Measurements from ENCODE around the gene FOXL2NB. TPM values are rescaled to one million over a fixed set of nuclear protein-coding genes. Genes with fewer than 3 reads are reported as not detected.
A peak's percentile ranks its signal among the peaks of the same experiment; 100 is the strongest.

FOXL2NB gene
- total RNA-seq (2022): 2.0 and 2.2 TPM in 2 replicates
- Bru-seq, nascent RNA: percentile 43 among the genes with signal in this experiment
- percentile 46 among the genes with signal in this experiment for BruChase-seq, experiment 1, labeled RNA remaining after a 2-hour chase
- percentile 48 among the genes with signal in this experiment for BruChase-seq, experiment 2, labeled RNA remaining after a 6-hour chase
- long read RNA-seq: 0 reads

- ChIA-PET POLR2A (interaction anchor here (0.6 to 1.0 kb wide), 4 partner anchors 11 to 848 kb away, joined by 3 to 13 read pairs (median 4); no protein-coding TSS in a partner anchor), CTCF (interaction anchor here (0.5 to 2.2 kb wide), 4 partner anchors 11 to 1143 kb away, joined by 3 to 20 read pairs (median 10); no protein-coding TSS in a partner anchor)
- intact Hi-C loops (cut with micrococcal nuclease; ENCODE audit: unreplicated experiment): loop anchor here (5.0 kb wide), 1 partner anchor 395 kb away; the partner anchor contains the start of gene MRPS22
- TF ChIP-seq CTCF (IDR thresholded peaks at IDR 0.05; ENCODE audit: insufficient read depth in 1 of 2, low read depth in 1 of 2, low read length in 1 of 2, severe bottlenecking in 1 of 2, unreplicated experiment in 1 of 2): no peak
- TSS peak; percentile 54 for BruUV-seq (replicated peaks)
- DNase-seq: peak; percentile 61 to 71
- Histone ChIP-seq H3K4me1 (peaks cover 5% of the 10 kb centered on the region), H3K4me3 (ENCODE audit: low read depth, low read length) (peak within 1 kb of the TSS; percentile 53), H3K27me3 (replicated peaks; ENCODE audit: control insufficient read depth, insufficient read depth, low read length) (peaks cover 1% of the 10 kb centered on the region; the same call in 1 of the 2 replicates), H3K36me3 (ENCODE audit: control insufficient read depth, insufficient read depth, low read length) (no peaks in the 10 kb centered on the region), H3K9me3 (no peaks in the 10 kb centered on the region)
- H3K27ac Mint-ChIP-seq (ENCODE audit: unreplicated experiment): no peak within 1 kb of the TSS
- no peaks in the 10 kb centered on the region for H3K9me3 Mint-ChIP-seq (ENCODE audit: unreplicated experiment)
- peaks cover 6% of the 10 kb centered on the region for H3K36me3 Mint-ChIP-seq (ENCODE audit: insufficient read depth, unreplicated experiment)
- H3K27me3 Mint-ChIP-seq (ENCODE audit: insufficient read depth, unreplicated experiment): peaks cover 20% of the 10 kb centered on the region
- peak within 1 kb of the TSS; percentile 83 for H3K4me3 Mint-ChIP-seq (ENCODE audit: unreplicated experiment)
- peaks cover 8% of the 10 kb centered on the region for H3K4me1 Mint-ChIP-seq (ENCODE audit: low read depth, unreplicated experiment)
These were observed at the start of gene FOXL2NB, which contains the start of gene FOXL2 for GRCh38 chr3:138946663-138947494. FOXL2NB (plus strand) TSS chr3:138947217; CDS start chr3:138947365, 148 bp downstream. FOXL2 (minus strand) TSS chr3:138947137; CDS start chr3:138946722, 415 bp downstream.

- Histone ChIP-seq H3K9me3 (no peaks in the 10 kb centered on the region), H3K4me1 (no peaks in the 10 kb centered on the region), H3K27me3 (replicated peaks; ENCODE audit: control insufficient read depth, insufficient read depth, low read length) (no peaks in the 10 kb centered on the region), H3K36me3 (ENCODE audit: control insufficient read depth, insufficient read depth, low read length) (no peaks in the 10 kb centered on the region), H3K4me3 (ENCODE audit: low read depth, low read length) (no peak overlapping the region)
- no TSS peak for BruUV-seq (replicated peaks)
- H3K36me3 Mint-ChIP-seq (ENCODE audit: insufficient read depth, unreplicated experiment): no peaks in the 10 kb centered on the region
- no peaks in the 10 kb centered on the region for H3K27me3 Mint-ChIP-seq (ENCODE audit: insufficient read depth, unreplicated experiment)
- H3K4me3 Mint-ChIP-seq (ENCODE audit: unreplicated experiment): no peak overlapping the region
- intact Hi-C loops (cut with micrococcal nuclease; ENCODE audit: unreplicated experiment): no loop called here
- POLR2A ChIA-PET: no interaction called here
- no peak for TF ChIP-seq CTCF (IDR thresholded peaks at IDR 0.05; ENCODE audit: insufficient read depth in 1 of 2, low read depth in 1 of 2, low read length in 1 of 2, severe bottlenecking in 1 of 2, unreplicated experiment in 1 of 2)
- no peak overlapping the region for H3K27ac Mint-ChIP-seq (ENCODE audit: unreplicated experiment)
- CTCF ChIA-PET: interaction anchor here (0.7 to 1.2 kb wide), 2 partner anchors 17 to 38 kb away, joined by 3 to 4 read pairs; no protein-coding TSS in a partner anchor
- DNase-seq: no peak
- no peaks in the 10 kb centered on the region for H3K9me3 Mint-ChIP-seq (ENCODE audit: unreplicated experiment)
- no peaks in the 10 kb centered on the region for H3K4me1 Mint-ChIP-seq (ENCODE audit: low read depth, unreplicated experiment)
These were observed 48.7 kb upstream of the FOXL2NB start for GRCh38 chr3:138898301-138898700.

GRCh38 chr3:138898708-138899107 lies 48.3 kb upstream of the FOXL2NB start:
- ChIA-PET POLR2A (no interaction called here), CTCF (interaction anchor here (1.2 kb wide), 1 partner anchor 17 kb away, joined by 4 read pairs; no protein-coding TSS in a partner anchor)
- H3K4me3 Mint-ChIP-seq (ENCODE audit: unreplicated experiment): no peak overlapping the region
- Histone ChIP-seq H3K4me1 (no peaks in the 10 kb centered on the region), H3K4me3 (ENCODE audit: low read depth, low read length) (no peak overlapping the region), H3K9me3 (no peaks in the 10 kb centered on the region), H3K27me3 (replicated peaks; ENCODE audit: control insufficient read depth, insufficient read depth, low read length) (no peaks in the 10 kb centered on the region), H3K36me3 (ENCODE audit: control insufficient read depth, insufficient read depth, low read length) (no peaks in the 10 kb centered on the region)
- no TSS peak for BruUV-seq (replicated peaks)
- intact Hi-C loops (cut with micrococcal nuclease; ENCODE audit: unreplicated experiment): no loop called here
- no peaks in the 10 kb centered on the region for H3K27me3 Mint-ChIP-seq (ENCODE audit: insufficient read depth, unreplicated experiment)
- H3K9me3 Mint-ChIP-seq (ENCODE audit: unreplicated experiment): no peaks in the 10 kb centered on the region
- DNase-seq: no peak
- no peak overlapping the region for H3K27ac Mint-ChIP-seq (ENCODE audit: unreplicated experiment)
- no peaks in the 10 kb centered on the region for H3K4me1 Mint-ChIP-seq (ENCODE audit: low read depth, unreplicated experiment)
- no peaks in the 10 kb centered on the region for H3K36me3 Mint-ChIP-seq (ENCODE audit: insufficient read depth, unreplicated experiment)
- TF ChIP-seq CTCF (IDR thresholded peaks at IDR 0.05; ENCODE audit: insufficient read depth in 1 of 2, low read depth in 1 of 2, low read length in 1 of 2, severe bottlenecking in 1 of 2, unreplicated experiment in 1 of 2): no peak
